K562 (cell line): ENCODE results near the gene HAT1. TPM values are rescaled to one million over a fixed set of nuclear protein-coding genes. Genes with fewer than 3 reads are reported as not detected.

Source experiments
- CEBPG ChIP-seq, 3 experiments: fragments of 200-800 bp in 1 of 3; sonication (Bioruptor generic) in 1 of 3; sonication (generic) in 1 of 3; formaldehyde crosslinking in 1 of 3; IDR thresholded peaks in 2 of 3; conservative IDR thresholded peaks in 1 of 3; 2 replicates each; pipeline versions ENCODE4 v1.6.1 to v1.8.0; 2016 to 2022; ENCODE audit warnings: missing compliant biosample characterization in 2 of 3, missing genetic modification characterization in 2 of 3, mild to moderate bottlenecking in 1 of 3, missing genetic modification reagents in 1 of 3
- KLF1 ChIP-seq: fragments of 450-650 bp; IDR thresholded peaks from 2 replicates; pipeline ENCODE4 v1.6.1; 2016; ENCODE audit warnings: missing genetic modification characterization, missing compliant biosample characterization
- NFIC ChIP-seq: fragments of 450-650 bp; IDR thresholded peaks from 2 replicates; pipeline ENCODE4 v1.6.1; 2017; ENCODE audit warnings: mild to moderate bottlenecking, inconsistent platforms
- PKNOX1 ChIP-seq: fragments of 450-650 bp; IDR thresholded peaks from 2 replicates; pipeline ENCODE4 v1.6.1; 2016
- ZEB2 ChIP-seq: fragments of 450-650 bp; IDR thresholded peaks from 2 replicates; pipeline ENCODE4 v1.6.1; 2016
- ZHX1 ChIP-seq: fragments of 150-350 bp; conservative IDR thresholded peaks from 2 replicates; pipeline ENCODE4 v1.6.1; 2014; ENCODE audit warnings: low read length
- ZNF253 ChIP-seq: fragments of 250-450 bp; sonication (Bioruptor Pico); conservative IDR thresholded peaks from 2 replicates; pipeline ENCODE4 v1.6.1; 2021; ENCODE audit warnings: mild to moderate bottlenecking
- polyA plus RNA-seq, 8 experiments: library from polyadenylated mRNA; depleted of rRNA in 4 of 8; stranded (reverse) in 5 of 8; unstranded in 3 of 8; fragments of >200 nt; fragmentation: Nextera tagmentation in 2 of 8; fragmentation: Illumina TruSeq in 1 of 8; extraction: Ambion mirVana in 2 of 8; extraction: Trizol in 1 of 8; gene quantifications; 2 replicates each; pipeline versions ENCODE4 v1.2.1 to v1.2.3, GENCODE V29; 2011 to 2014; ENCODE audit warnings: inconsistent platforms in 1 of 8, missing spikeins in 1 of 8
- total RNA-seq, 7 experiments: library from RNA; depleted of rRNA in 6 of 7; stranded (reverse); fragments of >200 nt in 6 of 7; fragmentation: Illumina TruSeq in 2 of 7; extraction: Trizol in 2 of 7; gene quantifications; 2 replicates each; pipeline versions ENCODE4 v1.2.1 to v1.2.3, GENCODE V29; 2011 to 2021; ENCODE audit warnings: low replicate concordance in 1 of 7

HAT1 gene
- total and polyA plus RNA-seq, 9 of the 15 experiments (the other 6 are each of a cell fraction or from before 2014, with no cell fraction given), result 125 to 384 (median 244) TPM

GRCh38 chr2:171893824-171894611 lies 28.2 kb upstream of the HAT1 start, which contains the start of gene SLC25A12 (continued):
- TF ChIP-seq PKNOX1 (peak; percentile 45; the same call in 1 of the 2 replicates), KLF1 (0 out of 2 replicates have a peak, but pooled peaks have one; percentile 35), ZHX1 (no peak), NFIC (peak; percentile 40; the same call in 1 of the 2 replicates), CEBPG (CRISPR knock-in tag; IDR thresholded peaks at IDR 0.05) (peak; percentile 69), CEBPG (tag; conservative IDR thresholded peaks at IDR 0.05 in 1 of 2, IDR thresholded peaks at IDR 0.05 in 1 of 2) (peak; percentile 79 to 85), ZEB2 (peak; percentile 72), ZNF253 (no peak)
